ENCODE data around the gene LPIN3. TPM values are rescaled to one million over a fixed set of nuclear protein-coding genes. Genes with fewer than 3 reads are reported as not detected.
A peak's percentile ranks its signal among the peaks of the same experiment; 100 is the strongest.

LPIN3 gene
- total and polyA plus RNA-seq, 2 experiments from 2014 or later = 18.1 to 22.4 TPM

DNA sequence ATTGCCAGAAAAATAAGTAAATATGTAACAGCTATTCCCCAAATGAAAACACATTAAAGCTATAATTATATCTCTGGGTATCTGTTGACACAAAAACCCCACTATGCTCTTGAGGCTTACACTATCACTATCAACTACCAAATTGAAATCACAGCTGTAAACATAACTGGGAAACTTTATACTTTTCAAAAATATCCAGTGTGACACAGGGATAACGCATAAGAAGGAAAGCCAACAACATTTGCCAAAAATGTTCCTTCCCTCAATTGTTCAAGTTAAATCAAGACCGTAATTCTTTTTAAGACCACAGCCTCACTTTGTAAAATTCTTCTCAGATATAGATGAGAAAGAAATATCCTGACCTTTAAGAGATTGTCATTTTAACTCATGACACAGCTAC is 26.2 kb upstream of the LPIN3 start:
- H3K79me2 ChIP-seq = peaks cover 65% of the 10 kb centered on the region
- no peak for TF ChIP-seq EZH2phosphoT487 (IDR thresholded peaks at IDR 0.05; ENCODE audit: low read depth, severe bottlenecking, unreplicated experiment)
- no peak for TF ChIP-seq EZH2 (IDR thresholded peaks at IDR 0.05; ENCODE audit: borderline replicate concordance)
- TF ChIP-seq, protein P1, sequence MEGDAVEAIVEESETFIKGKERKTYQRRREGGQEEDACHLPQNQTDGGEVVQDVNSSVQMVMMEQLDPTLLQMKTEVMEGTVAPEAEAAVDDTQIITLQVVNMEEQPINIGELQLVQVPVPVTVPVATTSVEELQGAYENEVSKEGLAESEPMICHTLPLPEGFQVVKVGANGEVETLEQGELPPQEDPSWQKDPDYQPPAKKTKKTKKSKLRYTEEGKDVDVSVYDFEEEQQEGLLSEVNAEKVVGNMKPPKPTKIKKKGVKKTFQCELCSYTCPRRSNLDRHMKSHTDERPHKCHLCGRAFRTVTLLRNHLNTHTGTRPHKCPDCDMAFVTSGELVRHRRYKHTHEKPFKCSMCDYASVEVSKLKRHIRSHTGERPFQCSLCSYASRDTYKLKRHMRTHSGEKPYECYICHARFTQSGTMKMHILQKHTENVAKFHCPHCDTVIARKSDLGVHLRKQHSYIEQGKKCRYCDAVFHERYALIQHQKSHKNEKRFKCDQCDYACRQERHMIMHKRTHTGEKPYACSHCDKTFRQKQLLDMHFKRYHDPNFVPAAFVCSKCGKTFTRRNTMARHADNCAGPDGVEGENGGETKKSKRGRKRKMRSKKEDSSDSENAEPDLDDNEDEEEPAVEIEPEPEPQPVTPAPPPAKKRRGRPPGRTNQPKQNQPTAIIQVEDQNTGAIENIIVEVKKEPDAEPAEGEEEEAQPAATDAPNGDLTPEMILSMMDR (IDR thresholded peaks at IDR 0.05; ENCODE audit: poor library complexity) = no peak
- H3K27me3 ChIP-seq = no peaks in the 10 kb centered on the region
- H2AFZ ChIP-seq = no peak overlapping the region
- WGBS (ENCODE audit: low lambda C conversion rate, missing lambda C conversion rate) = 66% methylated on average over 2 of the region's 2 CpGs
- no peaks in the 10 kb centered on the region for H4K20me1 ChIP-seq (ENCODE audit: insufficient read depth, poor library complexity, severe bottlenecking)
- no peaks in the 10 kb centered on the region for H3K9me2 ChIP-seq (replicated peaks; ENCODE audit: insufficient read depth)
- H3K4me3 ChIP-seq = no peak overlapping the region
- H3K27ac ChIP-seq = no peak overlapping the region
- no peaks in the 10 kb centered on the region for H3K36me3 ChIP-seq (replicated peaks; ENCODE audit: insufficient read depth, low read depth)
- no peaks in the 10 kb centered on the region for H3K9me3 ChIP-seq (ENCODE audit: low read depth)
- no peak overlapping the region for H3K4me2 ChIP-seq
- H3K4me1 ChIP-seq (ENCODE audit: insufficient read depth) = peaks cover 14% of the 10 kb centered on the region
- no peak for DNase-seq (ENCODE audit: low spot score)

DNA sequence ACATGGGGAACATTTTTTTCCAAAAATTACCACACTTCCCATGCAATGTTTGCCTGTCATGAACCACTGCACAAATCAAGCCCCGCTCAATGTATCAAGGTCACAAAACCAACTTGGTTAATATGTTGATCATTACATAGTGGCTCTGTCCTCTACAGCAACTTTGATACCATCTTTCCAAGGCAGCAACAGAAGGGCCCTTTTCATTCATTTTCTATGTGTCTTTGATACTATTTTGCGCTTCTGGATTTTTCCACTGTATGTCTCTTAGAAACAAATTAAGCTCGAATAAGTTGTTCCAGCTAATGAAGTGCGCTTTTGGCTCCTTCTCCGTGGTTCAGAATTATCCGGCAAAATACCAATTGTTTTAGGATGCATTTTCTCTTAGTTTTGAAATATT is 24.6 kb upstream of the LPIN3 start:
- Histone ChIP-seq H3K27me3 (no peaks in the 10 kb centered on the region), H3K9me2 (replicated peaks; ENCODE audit: insufficient read depth) (no peaks in the 10 kb centered on the region), H3K4me1 (ENCODE audit: insufficient read depth) (peaks cover 13% of the 10 kb centered on the region), H2AFZ (no peak overlapping the region), H3K36me3 (replicated peaks; ENCODE audit: insufficient read depth, low read depth) (no peaks in the 10 kb centered on the region), H3K4me2 (peak overlapping the region; percentile 90), H3K9me3 (ENCODE audit: low read depth) (no peaks in the 10 kb centered on the region), H3K4me3 (peak overlapping the region; percentile 70), H4K20me1 (ENCODE audit: insufficient read depth, poor library complexity, severe bottlenecking) (no peaks in the 10 kb centered on the region), H3K27ac (peak overlapping the region; percentile 71), H3K79me2 (peaks cover 50% of the 10 kb centered on the region)
- no peak for DNase-seq (ENCODE audit: low spot score)
- WGBS (ENCODE audit: low lambda C conversion rate, missing lambda C conversion rate) = 90% methylated on average over 6 of the region's 6 CpGs
- no peak for TF ChIP-seq EZH2phosphoT487 (IDR thresholded peaks at IDR 0.05; ENCODE audit: low read depth, severe bottlenecking, unreplicated experiment)
- no peak for TF ChIP-seq EZH2 (IDR thresholded peaks at IDR 0.05; ENCODE audit: borderline replicate concordance)
- TF ChIP-seq, protein P1 (IDR thresholded peaks at IDR 0.05; ENCODE audit: poor library complexity) = no peak

DNA sequence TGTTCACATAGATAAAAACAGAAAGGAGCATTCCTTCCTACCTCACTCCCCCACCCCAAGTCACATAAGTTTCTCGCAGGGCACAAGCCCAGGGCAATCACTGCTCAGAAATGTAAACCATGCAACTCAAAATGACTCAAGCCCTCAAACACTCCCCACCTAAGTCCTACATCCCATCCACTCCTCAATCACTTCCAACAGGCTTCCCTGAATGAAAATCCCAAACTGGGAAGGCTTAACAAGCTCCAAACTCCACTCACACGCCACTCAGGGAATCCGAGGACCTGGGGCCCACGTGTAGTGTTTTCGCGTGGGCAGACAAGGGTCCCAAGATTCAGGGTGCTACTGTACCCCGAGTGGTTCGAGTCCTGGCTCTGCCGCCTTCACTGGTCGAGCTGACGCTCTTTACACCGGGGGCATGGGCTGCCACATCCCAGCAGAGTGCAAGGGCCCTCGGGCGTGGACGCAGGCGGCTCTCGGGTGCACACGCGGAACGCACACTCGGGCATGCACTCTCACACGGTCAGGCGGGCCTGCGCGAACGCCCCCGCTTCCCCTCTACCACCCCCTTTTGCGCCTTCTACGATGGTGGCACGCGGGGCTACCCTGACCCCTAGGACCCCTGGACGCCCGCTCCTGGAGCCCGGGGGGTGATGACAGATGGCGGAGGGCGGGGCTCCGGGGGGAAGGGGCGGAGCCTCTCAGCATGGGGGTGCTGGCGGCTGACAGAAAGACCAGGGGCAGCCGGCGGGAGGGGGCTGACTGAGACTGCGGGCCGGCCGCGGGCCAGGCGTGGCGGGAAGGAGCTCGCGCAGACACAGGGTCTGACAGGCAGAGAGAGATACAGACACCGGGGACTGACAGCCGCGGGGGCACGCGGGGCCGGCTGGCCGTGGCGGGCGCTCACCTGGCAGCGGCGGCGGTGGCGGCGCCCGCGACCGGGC is 23.7 kb upstream of the LPIN3 start:
- H3K79me2 ChIP-seq = peaks cover 42% of the 10 kb centered on the region
- TF ChIP-seq EZH2phosphoT487 (IDR thresholded peaks at IDR 0.05; ENCODE audit: low read depth, severe bottlenecking, unreplicated experiment) (no peak), EZH2 (IDR thresholded peaks at IDR 0.05; ENCODE audit: borderline replicate concordance) (no peak)
- TF ChIP-seq, protein P1 (IDR thresholded peaks at IDR 0.05; ENCODE audit: poor library complexity) = no peak

More for the DNA sequence above, 23.7 kb upstream of the LPIN3 start:
- Histone ChIP-seq H3K9me2 (replicated peaks; ENCODE audit: insufficient read depth) (no peaks in the 10 kb centered on the region), H3K4me2 (peak overlapping the region; percentile 90), H3K27me3 (no peaks in the 10 kb centered on the region), H3K36me3 (replicated peaks; ENCODE audit: insufficient read depth, low read depth) (no peaks in the 10 kb centered on the region), H4K20me1 (ENCODE audit: insufficient read depth, poor library complexity, severe bottlenecking) (no peaks in the 10 kb centered on the region), H2AFZ (peak overlapping the region; percentile 77), H3K4me1 (ENCODE audit: insufficient read depth) (peaks cover 17% of the 10 kb centered on the region), H3K27ac (peak overlapping the region; percentile 71), H3K4me3 (peak overlapping the region; percentile 70), H3K9me3 (ENCODE audit: low read depth) (no peaks in the 10 kb centered on the region)
- peak; percentile 81 for DNase-seq (ENCODE audit: low spot score)
- WGBS (ENCODE audit: low lambda C conversion rate, missing lambda C conversion rate) = 3% methylated on average over 32 of the region's 66 CpGs

All from hepatocyte (in vitro differentiated cells).